GM10266 (cell line): ENCODE measurements around the gene STAP1.

ENCODE experiments used
- DNase-seq: peaks from one replicate; pipeline ENCODE4 v3.0.0; 2012; ENCODE audit errors: extremely low spot score
- TF ChIP-seq, protein P1 (sequence below): IDR thresholded peaks from 2 replicates; pipeline ENCODE4 v1.5.1; 2012; ENCODE audit warnings: mild to moderate bottlenecking, low read depth; ENCODE audit not compliant: control insufficient read depth, insufficient read depth; ENCODE audit errors: missing control alignments

The STAP1 gene

DNA sequence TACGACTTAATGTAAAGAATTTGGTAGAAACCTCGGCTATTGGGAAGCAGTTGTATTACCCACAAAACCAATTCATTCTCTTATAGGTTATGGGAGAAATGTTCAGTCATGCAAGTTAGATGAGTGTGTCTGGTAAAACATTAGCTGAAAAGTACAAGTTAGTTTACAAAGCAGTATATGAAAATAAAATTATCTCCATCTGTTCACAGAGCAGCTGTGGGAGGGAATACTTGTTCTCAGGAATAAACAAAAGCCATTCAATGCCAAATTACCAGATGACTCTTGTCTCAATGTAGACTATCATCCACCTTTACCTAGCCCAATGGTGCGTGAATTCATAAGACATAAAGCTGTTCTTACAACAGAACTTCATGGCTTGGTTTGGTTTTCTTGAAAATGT, 28.6 kb downstream of the STAP1 start:
- TF ChIP-seq, protein P1, sequence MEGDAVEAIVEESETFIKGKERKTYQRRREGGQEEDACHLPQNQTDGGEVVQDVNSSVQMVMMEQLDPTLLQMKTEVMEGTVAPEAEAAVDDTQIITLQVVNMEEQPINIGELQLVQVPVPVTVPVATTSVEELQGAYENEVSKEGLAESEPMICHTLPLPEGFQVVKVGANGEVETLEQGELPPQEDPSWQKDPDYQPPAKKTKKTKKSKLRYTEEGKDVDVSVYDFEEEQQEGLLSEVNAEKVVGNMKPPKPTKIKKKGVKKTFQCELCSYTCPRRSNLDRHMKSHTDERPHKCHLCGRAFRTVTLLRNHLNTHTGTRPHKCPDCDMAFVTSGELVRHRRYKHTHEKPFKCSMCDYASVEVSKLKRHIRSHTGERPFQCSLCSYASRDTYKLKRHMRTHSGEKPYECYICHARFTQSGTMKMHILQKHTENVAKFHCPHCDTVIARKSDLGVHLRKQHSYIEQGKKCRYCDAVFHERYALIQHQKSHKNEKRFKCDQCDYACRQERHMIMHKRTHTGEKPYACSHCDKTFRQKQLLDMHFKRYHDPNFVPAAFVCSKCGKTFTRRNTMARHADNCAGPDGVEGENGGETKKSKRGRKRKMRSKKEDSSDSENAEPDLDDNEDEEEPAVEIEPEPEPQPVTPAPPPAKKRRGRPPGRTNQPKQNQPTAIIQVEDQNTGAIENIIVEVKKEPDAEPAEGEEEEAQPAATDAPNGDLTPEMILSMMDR = no peak
- DNase-seq = no peak

DNA sequence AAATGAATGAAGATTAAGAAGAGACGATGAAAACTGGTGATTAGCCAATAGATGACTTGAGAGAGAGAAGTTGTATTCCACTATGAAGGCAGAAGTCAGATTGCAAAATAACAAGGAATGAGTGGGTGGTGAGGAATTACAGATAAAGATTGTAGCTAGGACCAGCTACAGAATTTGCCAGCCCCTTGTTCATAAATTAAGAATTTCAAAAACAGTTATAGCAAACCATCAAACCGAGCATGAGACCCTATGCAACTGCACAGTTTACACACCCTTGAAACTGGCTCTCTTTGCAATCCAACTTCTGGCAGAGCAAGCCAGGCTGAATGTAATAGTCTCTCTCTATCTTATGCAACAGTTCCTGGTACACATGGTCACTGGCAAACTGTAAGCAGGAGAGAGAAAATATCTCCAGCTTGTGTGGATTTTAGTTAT, 35.2 kb downstream of the STAP1 start:
- TF ChIP-seq, protein P1 = no peak

DNA sequence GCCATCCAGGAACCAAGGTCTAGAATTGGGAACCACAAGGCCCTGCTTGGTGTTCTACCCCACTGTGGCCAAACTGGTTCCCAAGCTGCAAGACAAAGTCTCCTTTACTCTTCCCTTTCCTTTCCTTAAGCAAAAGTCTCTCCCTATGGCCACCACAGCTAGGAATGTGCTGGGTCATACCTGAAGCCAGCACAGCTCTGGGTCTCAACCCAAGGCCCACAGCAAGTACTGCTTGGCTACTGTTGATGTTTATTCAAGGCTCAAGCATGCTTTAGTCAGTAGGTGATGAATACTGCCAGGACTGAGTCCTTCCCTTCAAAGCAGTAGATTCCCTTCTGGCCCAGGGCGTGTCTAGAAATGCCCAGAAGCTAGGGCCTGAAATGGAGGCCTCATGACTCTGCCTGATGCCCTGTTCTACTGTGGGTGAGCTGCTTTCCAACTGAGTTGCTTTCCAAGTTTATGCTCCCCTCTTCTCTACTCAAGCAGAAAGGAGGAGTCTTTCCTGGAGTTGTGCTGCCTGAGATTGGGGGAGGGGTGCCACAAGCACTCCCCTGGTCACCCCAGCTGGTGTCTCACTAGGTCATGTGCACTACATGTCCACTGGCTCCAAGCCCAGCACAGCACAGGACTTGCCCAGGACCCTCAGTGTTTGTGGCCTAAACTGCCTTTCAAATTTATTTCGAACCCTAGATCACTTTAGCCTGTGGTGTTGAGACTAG, 44.9 kb downstream of the STAP1 start:
- no peak for DNase-seq
- TF ChIP-seq, protein P1 = no peak

More for the DNA sequence above, 35.2 kb downstream of the STAP1 start:
- no peak for DNase-seq

DNA sequence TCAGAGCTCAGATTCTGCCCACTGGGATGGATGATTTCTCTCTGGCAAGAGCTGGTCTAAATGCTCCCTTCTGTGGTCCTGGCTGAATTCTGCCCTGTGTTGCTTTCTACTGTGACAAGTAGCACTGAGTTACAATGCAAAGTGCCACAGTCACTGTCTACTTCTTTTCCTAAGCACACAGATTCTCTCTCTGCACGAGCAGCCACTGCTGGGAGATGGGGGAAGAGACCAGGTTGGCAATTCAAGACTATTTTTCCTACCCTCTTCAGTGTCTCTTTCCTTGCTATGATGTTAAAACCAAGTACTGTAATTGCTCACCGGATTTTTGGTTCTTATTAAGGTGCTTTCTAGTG, 45.5 kb downstream of the STAP1 start:
- no peak for DNase-seq
- TF ChIP-seq, protein P1 = no peak

DNA sequence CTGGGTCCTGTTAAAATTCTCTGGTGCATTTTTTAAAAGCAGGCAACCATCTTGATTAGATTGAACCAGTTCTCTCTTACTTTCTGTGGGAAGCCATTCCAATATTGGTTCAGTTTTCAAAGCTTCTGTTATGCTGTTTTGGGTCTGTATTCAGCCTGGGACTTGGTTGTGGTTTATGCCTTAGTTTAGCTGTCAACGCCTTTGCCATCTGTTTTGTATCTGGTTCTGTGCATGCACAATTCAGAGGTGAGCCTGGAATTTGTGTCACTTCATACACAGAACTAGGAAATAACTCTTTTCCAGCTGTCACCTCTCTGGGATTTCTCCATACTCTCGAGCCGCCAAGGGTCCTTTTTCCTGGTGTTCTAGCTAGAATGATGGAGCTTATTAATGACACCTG, 46.2 kb downstream of the STAP1 start:
- no peak for DNase-seq
- TF ChIP-seq, protein P1 = no peak

DNA sequence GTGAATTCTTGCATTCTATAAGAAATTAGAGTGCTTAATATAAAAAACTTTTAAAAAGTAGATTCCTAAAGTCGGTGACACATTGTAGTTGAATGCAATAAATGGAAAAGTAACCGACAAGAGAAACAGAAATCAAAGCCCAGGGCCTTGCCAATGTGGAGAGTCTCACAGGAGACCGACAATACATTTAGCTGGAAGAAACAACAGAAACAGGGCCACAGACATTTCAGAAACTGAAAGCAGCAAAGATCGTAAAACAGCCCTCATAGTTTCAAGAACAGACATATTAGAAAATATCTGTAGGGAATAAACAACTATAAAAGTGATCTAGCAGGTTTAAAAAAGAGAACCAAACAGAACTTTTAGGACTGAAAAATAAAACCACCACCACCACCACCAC, 49.5 kb downstream of the STAP1 start:
- no peak for DNase-seq
- TF ChIP-seq, protein P1 = no peak

DNA sequence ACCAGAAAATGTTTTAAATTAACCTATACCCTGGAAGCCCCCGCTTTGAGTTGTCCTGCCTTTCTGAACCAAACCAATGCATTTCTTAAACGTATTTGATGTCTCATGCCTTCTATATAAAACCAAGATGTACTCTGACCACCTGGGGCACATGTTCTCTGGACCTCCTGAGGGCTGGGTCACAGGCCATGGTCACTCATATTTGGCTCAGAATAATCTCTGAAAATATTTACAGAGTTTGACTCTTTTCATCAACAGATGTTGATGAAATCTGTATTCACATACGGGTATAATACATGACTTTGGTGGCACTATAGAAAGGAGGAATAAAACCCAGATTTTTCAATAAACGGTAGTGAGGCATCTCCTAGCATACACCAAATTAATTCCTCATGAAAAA, 55.7 kb downstream of the STAP1 start:
- DNase-seq = no peak
- TF ChIP-seq, protein P1 = no peak
